HEK293 (cell line): ENCODE data around the gene DHRS3.

Experiments used
- CTCF ChIA-PET: fragments of 350-600 bp; formaldehyde crosslinking; extraction: SDS; loops from one replicate; lab custom pipeline; 2021; ENCODE audit warnings: antibody characterized with exemption; lab: Yijun Ruan, JAX
- POLR2A ChIA-PET: fragments of 300-600 bp; formaldehyde crosslinking; extraction: SDS; loops from one replicate; lab custom pipeline; 2020; ENCODE audit warnings: antibody characterized with exemption, inconsistent platforms; lab: Yijun Ruan, JAX
- H3K27ac ChIP-seq: fragments of 200-500 bp; sonication (Bioruptor generic); 2 replicates; pipeline ENCODE4 v1.5.1; 2014; ENCODE audit warnings: low read depth, low read length, control low read depth, inconsistent platforms; ENCODE audit errors: extremely low read depth
- H3K36me3 ChIP-seq, 2 experiments: fragments of 200-500 bp in 1 of 2; sonication (Bioruptor generic) in 1 of 2; 1 replicate in 1 of 2; 2 replicates in 1 of 2; pipeline ENCODE4 v1.5.1; 2014 to 2017; ENCODE audit warnings: inconsistent platforms in 2 of 2, low read length in 2 of 2; ENCODE audit not compliant: control insufficient read depth in 2 of 2, insufficient read depth in 1 of 2
- H3K4me1 ChIP-seq: fragments of 200-500 bp; sonication (Bioruptor generic); 2 replicates; pipeline ENCODE4 v1.5.1; 2014; ENCODE audit warnings: mild to moderate bottlenecking, low read length, inconsistent platforms; ENCODE audit not compliant: control insufficient read depth, insufficient read depth
- H3K4me3 ChIP-seq: 2 replicates; pipeline ENCODE4 v1.5.1; 2011; ENCODE audit warnings: low read depth, mild to moderate bottlenecking, control low read depth, low read length, moderate library complexity
- H3K9me3 ChIP-seq: fragments of 200-500 bp; sonication (Bioruptor generic); 2 replicates; pipeline ENCODE4 v1.5.1; 2014; ENCODE audit warnings: low read depth, low read length, inconsistent platforms; ENCODE audit not compliant: control insufficient read depth, insufficient read depth
- TRIM28 ChIP-seq: IDR thresholded peaks from 2 replicates; pipeline ENCODE4 v1.6.1; 2011; ENCODE audit warnings: low read length, control low read depth, borderline replicate concordance
- WT1 ChIP-seq: fragments of 450-650 bp; formaldehyde crosslinking; IDR thresholded peaks from 2 replicates; pipeline ENCODE4 v1.5.1; 2016; ENCODE audit warnings: missing biosample characterization, missing genetic modification characterization
- ZBTB11 ChIP-seq: fragments of 450-650 bp; formaldehyde crosslinking; conservative IDR thresholded peaks from 2 replicates; pipeline ENCODE4 v1.5.1; 2016; ENCODE audit warnings: low read depth, missing biosample characterization, missing genetic modification characterization
- ZNF23 ChIP-seq: fragments of 450-650 bp; formaldehyde crosslinking; IDR thresholded peaks from 2 replicates; pipeline ENCODE4 v1.5.1; 2016; ENCODE audit warnings: missing biosample characterization, missing genetic modification characterization, borderline replicate concordance
- ZNF335 ChIP-seq: fragments of 450-650 bp; formaldehyde crosslinking; conservative IDR thresholded peaks from 2 replicates; pipeline ENCODE4 v1.5.1; 2016; ENCODE audit warnings: missing biosample characterization, missing genetic modification characterization
- ZNF514 ChIP-seq: fragments of 450-650 bp; formaldehyde crosslinking; IDR thresholded peaks from 2 replicates; pipeline ENCODE4 v1.5.1; 2016; ENCODE audit warnings: missing biosample characterization, missing genetic modification characterization
- ZNF529 ChIP-seq: fragments of 450-650 bp; formaldehyde crosslinking; IDR thresholded peaks from 2 replicates; pipeline ENCODE4 v1.5.1; 2017; ENCODE audit warnings: missing genetic modification characterization, missing biosample characterization; ENCODE audit not compliant: insufficient replicate concordance
- ZNF701 ChIP-seq: fragments of 450-650 bp; formaldehyde crosslinking; IDR thresholded peaks from 2 replicates; pipeline ENCODE4 v1.5.1; 2016; ENCODE audit warnings: missing biosample characterization, missing genetic modification characterization
- TF ChIP-seq, protein P1 (sequence below): fragments of 450-650 bp; formaldehyde crosslinking; IDR thresholded peaks from 2 replicates; pipeline ENCODE4 v1.5.1; 2016; ENCODE audit warnings: missing biosample characterization, missing genetic modification characterization
- TF ChIP-seq, protein P2 (sequence below): fragments of 450-650 bp; formaldehyde crosslinking; conservative IDR thresholded peaks from 2 replicates; pipeline ENCODE4 v1.5.1; 2016; ENCODE audit warnings: low read depth, missing biosample characterization, missing genetic modification characterization

Gene DHRS3

DNA sequence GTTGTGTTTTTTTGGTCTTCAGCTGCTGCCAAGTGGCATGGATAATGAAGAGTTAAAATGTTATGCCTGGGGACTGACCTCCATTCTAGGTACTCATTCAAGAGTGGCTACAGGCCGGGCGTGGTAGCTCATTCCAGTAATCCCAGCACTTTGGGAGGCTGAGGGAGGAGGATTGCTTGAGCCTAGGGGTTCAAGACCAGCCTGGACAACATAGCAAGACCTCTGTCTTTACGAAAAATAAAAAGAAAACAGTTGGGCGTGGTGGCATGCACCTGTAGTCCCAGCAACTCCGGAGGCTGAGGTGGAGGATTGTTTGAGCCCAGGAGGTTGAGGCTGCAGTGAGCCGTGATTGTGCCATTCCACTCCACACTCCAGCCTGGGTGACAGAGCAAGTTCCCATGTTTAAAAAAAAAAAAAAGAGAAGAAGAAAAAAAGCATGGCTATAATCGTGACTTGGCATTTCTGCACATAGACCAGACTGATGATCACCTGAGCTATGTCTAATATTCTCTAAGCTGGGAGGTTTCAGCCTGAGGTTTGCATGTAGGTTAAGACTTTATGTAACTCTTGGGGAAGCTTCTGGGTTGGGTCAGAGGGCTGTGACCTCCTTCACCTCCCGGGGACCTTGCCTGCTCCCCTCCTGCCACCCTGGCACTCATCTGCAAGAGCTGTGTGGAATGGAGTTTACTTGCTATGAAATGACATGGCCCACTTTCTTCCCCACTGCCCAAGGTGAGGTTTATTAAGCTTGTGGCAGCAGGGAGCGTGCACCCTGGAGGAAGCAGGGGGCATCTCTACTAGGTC lies 51.3 kb downstream of the DHRS3 start:
- POLR2A ChIA-PET: interaction anchor here (0.6 kb wide), 1 partner anchor 51 kb away, joined by 3 read pairs; no protein-coding TSS in a partner anchor
- no peaks in the 10 kb centered on the region for H3K9me3 ChIP-seq
- H3K4me1 ChIP-seq: no peaks in the 10 kb centered on the region
- H3K4me3 ChIP-seq: no peak overlapping the region
- CTCF ChIA-PET: interaction anchor here (0.6 kb wide), 1 partner anchor 136 kb away, joined by 10 read pairs; no protein-coding TSS in a partner anchor
- no peak overlapping the region for H3K27ac ChIP-seq
- H3K36me3 ChIP-seq: peaks cover 0 to 25% of the 10 kb centered on the region in 2 experiments; a peak in 2 of 3 replicates
- TF ChIP-seq WT1: no peak
- TF ChIP-seq ZNF514 (tag by site-specific recombination): no peak
- TF ChIP-seq ZNF335 (tag by site-specific recombination): no peak
- TF ChIP-seq TRIM28: no peak
- no peak for TF ChIP-seq ZNF529 (tag by site-specific recombination)
- TF ChIP-seq, protein P1, sequence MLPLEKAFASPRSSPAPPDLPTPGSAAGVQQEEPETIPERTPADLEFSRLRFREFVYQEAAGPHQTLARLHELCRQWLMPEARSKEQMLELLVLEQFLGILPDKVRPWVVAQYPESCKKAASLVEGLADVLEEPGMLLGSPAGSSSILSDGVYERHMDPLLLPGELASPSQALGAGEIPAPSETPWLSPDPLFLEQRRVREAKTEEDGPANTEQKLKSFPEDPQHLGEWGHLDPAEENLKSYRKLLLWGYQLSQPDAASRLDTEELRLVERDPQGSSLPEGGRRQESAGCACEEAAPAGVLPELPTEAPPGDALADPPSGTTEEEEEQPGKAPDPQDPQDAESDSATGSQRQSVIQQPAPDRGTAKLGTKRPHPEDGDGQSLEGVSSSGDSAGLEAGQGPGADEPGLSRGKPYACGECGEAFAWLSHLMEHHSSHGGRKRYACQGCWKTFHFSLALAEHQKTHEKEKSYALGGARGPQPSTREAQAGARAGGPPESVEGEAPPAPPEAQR: no peak
- TF ChIP-seq ZNF701: no peak
- TF ChIP-seq, all 188 proteins: peak for 0

DNA sequence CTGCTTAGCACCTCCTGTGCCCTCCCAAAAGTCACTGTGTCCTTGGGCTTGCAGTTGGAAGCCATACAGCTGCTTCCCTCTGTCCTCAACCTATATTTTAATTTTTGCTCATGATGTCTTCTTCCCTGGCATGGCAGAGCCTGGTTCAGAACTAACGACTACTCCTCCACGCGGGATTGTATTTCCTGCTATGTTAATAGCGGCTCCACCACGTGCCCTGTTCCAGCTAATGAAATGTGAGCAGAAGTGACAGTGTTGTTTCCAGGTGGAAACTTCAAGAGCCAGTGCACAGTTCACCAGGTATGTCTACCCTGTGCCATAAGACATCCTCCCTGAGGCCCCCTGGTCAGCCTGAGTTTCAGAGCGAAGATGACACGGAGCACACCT lies 52.1 kb downstream of the DHRS3 start:
- no peak overlapping the region for H3K27ac ChIP-seq

More for the DNA sequence above, 52.1 kb downstream of the DHRS3 start:
- ChIA-PET CTCF (interaction anchor here (1.1 kb wide), 1 partner anchor 9 kb away, joined by 3 read pairs; no protein-coding TSS in a partner anchor), POLR2A (no interaction called here)
- Histone ChIP-seq H3K4me1 (no peaks in the 10 kb centered on the region), H3K4me3 (no peak overlapping the region), H3K9me3 (no peaks in the 10 kb centered on the region), H3K36me3 (peaks cover 0 to 23% of the 10 kb centered on the region in 2 experiments; a peak in 2 of 3 replicates)
- TF ChIP-seq, protein P2, sequence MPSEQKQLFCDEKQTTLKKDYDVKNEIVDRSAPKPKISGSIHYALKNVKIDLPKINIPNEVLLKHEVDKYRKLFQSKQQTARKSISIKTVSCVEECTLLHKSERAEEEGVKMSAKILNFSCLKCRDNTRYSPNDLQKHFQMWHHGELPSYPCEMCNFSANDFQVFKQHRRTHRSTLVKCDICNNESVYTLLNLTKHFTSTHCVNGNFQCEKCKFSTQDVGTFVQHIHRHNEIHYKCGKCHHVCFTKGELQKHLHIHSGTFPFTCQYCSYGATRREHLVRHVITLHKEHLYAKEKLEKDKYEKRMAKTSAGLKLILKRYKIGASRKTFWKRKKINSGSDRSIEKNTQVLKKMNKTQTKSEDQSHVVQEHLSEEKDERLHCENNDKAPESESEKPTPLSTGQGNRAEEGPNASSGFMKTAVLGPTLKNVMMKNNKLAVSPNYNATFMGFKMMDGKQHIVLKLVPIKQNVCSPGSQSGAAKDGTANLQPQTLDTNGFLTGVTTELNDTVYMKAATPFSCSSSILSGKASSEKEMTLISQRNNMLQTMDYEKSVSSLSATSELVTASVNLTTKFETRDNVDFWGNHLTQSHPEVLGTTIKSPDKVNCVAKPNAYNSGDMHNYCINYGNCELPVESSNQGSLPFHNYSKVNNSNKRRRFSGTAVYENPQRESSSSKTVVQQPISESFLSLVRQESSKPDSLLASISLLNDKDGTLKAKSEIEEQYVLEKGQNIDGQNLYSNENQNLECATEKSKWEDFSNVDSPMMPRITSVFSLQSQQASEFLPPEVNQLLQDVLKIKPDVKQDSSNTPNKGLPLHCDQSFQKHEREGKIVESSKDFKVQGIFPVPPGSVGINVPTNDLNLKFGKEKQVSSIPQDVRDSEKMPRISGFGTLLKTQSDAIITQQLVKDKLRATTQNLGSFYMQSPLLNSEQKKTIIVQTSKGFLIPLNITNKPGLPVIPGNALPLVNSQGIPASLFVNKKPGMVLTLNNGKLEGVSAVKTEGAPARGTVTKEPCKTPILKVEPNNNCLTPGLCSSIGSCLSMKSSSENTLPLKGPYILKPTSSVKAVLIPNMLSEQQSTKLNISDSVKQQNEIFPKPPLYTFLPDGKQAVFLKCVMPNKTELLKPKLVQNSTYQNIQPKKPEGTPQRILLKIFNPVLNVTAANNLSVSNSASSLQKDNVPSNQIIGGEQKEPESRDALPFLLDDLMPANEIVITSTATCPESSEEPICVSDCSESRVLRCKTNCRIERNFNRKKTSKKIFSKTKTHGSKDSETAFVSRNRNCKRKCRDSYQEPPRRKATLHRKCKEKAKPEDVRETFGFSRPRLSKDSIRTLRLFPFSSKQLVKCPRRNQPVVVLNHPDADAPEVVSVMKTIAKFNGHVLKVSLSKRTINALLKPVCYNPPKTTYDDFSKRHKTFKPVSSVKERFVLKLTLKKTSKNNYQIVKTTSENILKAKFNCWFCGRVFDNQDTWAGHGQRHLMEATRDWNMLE (tag by site-specific recombination): no peak
- TF ChIP-seq ZNF23 (tag by site-specific recombination) (no peak), ZBTB11 (no peak)
